GM12878 (cell line): ENCODE measurements around the gene WWOX. TPM values are rescaled to one million over a fixed set of nuclear protein-coding genes. Genes with fewer than 3 reads are reported as not detected.

Experiments used
- ATAC-seq: fragments of 200-7000 bp; cut with Tn5 transposase; 3 replicates; pipeline ENCODE4 v1.9.1; 2020; ENCODE audit warnings: mild to moderate bottlenecking, moderate library complexity
- BruUV-seq: library from RNA; stranded (reverse); fragments of 400-500 nt; replicated peaks from 2 replicates; lab custom pipeline; 2021; lab: Mats Ljungman, UMichigan
- CTCF ChIA-PET: fragments of 300-600 bp; sonication (Branson Sonifier 250); formaldehyde crosslinking; extraction: SDS; loops from one replicate; lab custom pipeline; 2021; ENCODE audit warnings: inconsistent platforms; lab: Yijun Ruan, JAX
- POLR2A ChIA-PET: fragments of 350-600 bp; formaldehyde crosslinking; extraction: SDS; loops from one replicate; lab custom pipeline; 2021; ENCODE audit warnings: inconsistent platforms; lab: Charles Lee
- RAD21 ChIA-PET: fragments of 300-600 bp; sonication (Branson Sonifier 250); formaldehyde crosslinking; loops from one replicate; lab custom pipeline; 2023; ENCODE audit warnings: antibody characterized with exemption; ENCODE audit not compliant: unreplicated experiment; lab: Charles Lee
- SMC1A ChIA-PET: fragments of 300-600 bp; sonication (Branson Sonifier 250); formaldehyde crosslinking; loops from one replicate; lab custom pipeline; 2023; ENCODE audit not compliant: unreplicated experiment, uncharacterized antibody; lab: Charles Lee
- DNase-seq: peaks from one replicate; pipeline ENCODE4 v3.0.0-alpha.2; 2011; ENCODE audit warnings: low read depth, low spot score
- FAIRE-seq: peaks from 3 replicates; lab custom pipeline; 2011; peaks lifted over from hg19 to GRCh38; lab: Jason Lieb, UNC
- H2AFZ ChIP-seq: 2 replicates; pipeline ENCODE4 v1.6.0; 2011; ENCODE audit warnings: low read depth, low read length, control low read depth; ENCODE audit not compliant: control insufficient read depth
- H3K27ac ChIP-seq: 2 replicates; pipeline ENCODE4 v1.5.1; 2011; ENCODE audit warnings: control low read depth; ENCODE audit not compliant: control insufficient read depth, insufficient read depth
- H3K27me3 ChIP-seq, 2 experiments: replicated peaks in 1 of 2; 2 replicates each; pipeline versions ENCODE4 v1.6.0 to v1.6.1; 2011; ENCODE audit warnings: low read length in 1 of 2; ENCODE audit not compliant: control insufficient read depth in 2 of 2, insufficient read depth in 2 of 2
- H3K36me3 ChIP-seq, 2 experiments: 2 replicates each; pipeline ENCODE4 v1.5.1; 2011; ENCODE audit warnings: low read length in 1 of 2; ENCODE audit not compliant: control insufficient read depth in 2 of 2, insufficient read depth in 2 of 2
- H3K4me1 ChIP-seq: 2 replicates; pipeline ENCODE4 v1.6.1; 2011; ENCODE audit warnings: mild to moderate bottlenecking, low read length, moderate library complexity, mixed read lengths; ENCODE audit not compliant: control insufficient read depth, insufficient read depth
- H3K4me2 ChIP-seq: 2 replicates; pipeline ENCODE4 v1.6.0; 2011; ENCODE audit warnings: control low read depth; ENCODE audit not compliant: control insufficient read depth, insufficient read depth
- H3K4me3 ChIP-seq: fragments of 200-600 bp; sonication (generic); 2 replicates; pipeline ENCODE4 v1.5.1; 2016
- H3K79me2 ChIP-seq: 2 replicates; pipeline ENCODE4 v1.6.0; 2011; ENCODE audit warnings: low read length; ENCODE audit not compliant: control insufficient read depth, insufficient read depth
- H3K9ac ChIP-seq: 2 replicates; pipeline ENCODE4 v1.8.0; 2011; ENCODE audit warnings: low read length, control low read depth, mixed read lengths; ENCODE audit not compliant: control insufficient read depth, insufficient read depth
- H3K9me3 ChIP-seq: replicated peaks from 3 replicates; pipeline ENCODE4 v1.5.1; 2011; ENCODE audit warnings: mild to moderate bottlenecking, low read length; ENCODE audit not compliant: control insufficient read depth, insufficient read depth
- H4K20me1 ChIP-seq: 2 replicates; pipeline ENCODE4 v1.6.0; 2011; ENCODE audit not compliant: control insufficient read depth, insufficient read depth
- ASH2L ChIP-seq: fragments of 300-600, 200-600 bp; sonication (generic); IDR thresholded peaks from 2 replicates; pipeline ENCODE4 v1.6.1; 2017; ENCODE audit warnings: low read depth, mild to moderate bottlenecking, borderline replicate concordance
- ATF2 ChIP-seq: IDR thresholded peaks from 2 replicates; pipeline ENCODE4 v1.6.1; 2012; ENCODE audit warnings: low read length, inconsistent platforms
- ATF7 ChIP-seq: fragments of 450-650 bp; IDR thresholded peaks from 2 replicates; pipeline ENCODE4 v1.6.1; 2016; ENCODE audit warnings: low read depth, mild to moderate bottlenecking
- CBFB ChIP-seq: IDR thresholded peaks from 2 replicates; pipeline ENCODE4 v1.6.1; 2016; ENCODE audit warnings: antibody characterized with exemption, low read depth
- HCFC1 ChIP-seq: fragments of 150-350 bp; IDR thresholded peaks from 2 replicates; pipeline ENCODE4 v1.6.1; 2014; ENCODE audit warnings: low read length
- MTA2 ChIP-seq: fragments of 450-650 bp; IDR thresholded peaks from 2 replicates; pipeline ENCODE4 v1.6.1; 2016; ENCODE audit warnings: low read depth, mild to moderate bottlenecking, moderate library complexity
- MTA3 ChIP-seq: IDR thresholded peaks from 2 replicates; pipeline ENCODE4 v1.6.1; 2012; ENCODE audit warnings: low read length, inconsistent platforms, borderline replicate concordance
- MYC ChIP-seq: IDR thresholded peaks from 2 replicates; pipeline ENCODE4 v1.6.1; 2011; ENCODE audit warnings: mild to moderate bottlenecking, low read length, moderate library complexity, inconsistent platforms; ENCODE audit not compliant: insufficient read depth, insufficient replicate concordance, insufficient read length, severe bottlenecking
- POLR2AphosphoS5 ChIP-seq: IDR thresholded peaks from 2 replicates; pipeline ENCODE4 v1.6.1; 2011; ENCODE audit warnings: mild to moderate bottlenecking, low read length, inconsistent platforms
- SMAD1 ChIP-seq: fragments of 450-650 bp; IDR thresholded peaks from 2 replicates; pipeline ENCODE4 v1.6.1; 2018; ENCODE audit warnings: mild to moderate bottlenecking, low read depth; ENCODE audit not compliant: partially characterized antibody
- ZNF622 ChIP-seq: fragments of 450-650 bp; IDR thresholded peaks from 2 replicates; pipeline ENCODE4 v1.6.1; 2017; ENCODE audit warnings: mild to moderate bottlenecking, inconsistent platforms
- whole genome bisulfite sequencing: methylation state at CpG from one replicate; pipeline ENCODE4 v1.1.6; 2016; ENCODE audit warnings: low lambda C conversion rate; ENCODE audit not compliant: insufficient replicate concordance, insufficient coverage; ENCODE audit errors: missing lambda C conversion rate; 5-methylcytosine and 5-hydroxymethylcytosine counted together
- in situ Hi-C: fragments of 300-500 bp; cut with MboI; formaldehyde crosslinking; loops from 9 replicates; pipeline ENCODE4 v1.14.3; 2018; ENCODE audit warnings: mixed read lengths
- intact Hi-C: fragments of 100-400 bp; cut with micrococcal nuclease; formaldehyde crosslinking; loops from one replicate; pipeline ENCODE4 v1.14.2; 2022; ENCODE audit not compliant: unreplicated experiment
- polyA plus RNA-seq, 11 experiments: library from polyadenylated mRNA; depleted of rRNA in 4 of 11; unstranded in 6 of 11; stranded (reverse) in 5 of 11; fragments of >200 nt; fragmentation: Nextera tagmentation in 4 of 11; fragmentation: Illumina TruSeq in 1 of 11; extraction: Ambion mirVana in 4 of 11; extraction: Trizol in 1 of 11; gene quantifications; 1 replicate in 1 of 11; 2 replicates in 10 of 11; pipeline versions ENCODE4 v1.2.1 to v1.2.3, GENCODE V29; 2011 to 2016; ENCODE audit warnings: inconsistent platforms in 2 of 11, missing spikeins in 2 of 11, low read depth in 1 of 11
- total RNA-seq, 4 experiments: library from RNA; depleted of rRNA in 3 of 4; stranded (reverse); fragments of >200 nt in 3 of 4; fragmentation: Illumina TruSeq in 1 of 4; extraction: Trizol in 1 of 4; gene quantifications; 2 replicates each; pipeline versions ENCODE4 v1.2.1 to v1.2.3, GENCODE V29; 2013 to 2021

WWOX gene
- total and polyA plus RNA-seq, 10 of the 15 experiments (the other 5 are each of a cell fraction or from before 2014, with no cell fraction given), result 2.8 to 24.4 (median 17.8) TPM

GRCh38 chr16:78483124-78483992 is 383.9 kb downstream of the WWOX start:
- H3K27ac ChIP-seq, result no peak overlapping the region
- intact Hi-C loops, result no loop called here
- DNase-seq, result no peak
- 69% methylated on average over 10 of the region's 13 CpGs for WGBS
- ChIA-PET SMC1A (no interaction called here), RAD21 (no interaction called here), POLR2A (no interaction called here), CTCF (no interaction called here)
- no peak overlapping the region for H3K9ac ChIP-seq
- in situ Hi-C loops, result no loop called here
- no peaks in the 10 kb centered on the region for H3K36me3 ChIP-seq
- no peak overlapping the region for H3K4me2 ChIP-seq
- FAIRE-seq, result no peak
- no peaks in the 10 kb centered on the region for H4K20me1 ChIP-seq
- BruUV-seq, result no TSS peak
- TF ChIP-seq ZNF622, result no peak
- no peak for TF ChIP-seq CBFB
- TF ChIP-seq SMAD1, result no peak
- no peak for TF ChIP-seq ATF2
- TF ChIP-seq MYC, result no peak
- no peak for TF ChIP-seq ASH2L
- TF ChIP-seq MTA3, result no peak
- TF ChIP-seq MTA2, result no peak
- no peak for TF ChIP-seq POLR2AphosphoS5
- no peak for TF ChIP-seq HCFC1
- no peak for TF ChIP-seq ATF7
- TF ChIP-seq, all 136 proteins: peak for 0
- no peak for ATAC-seq
- Histone ChIP-seq H3K4me1 (no peaks in the 10 kb centered on the region), H3K79me2 (no peaks in the 10 kb centered on the region), H3K4me3 (no peak overlapping the region), H2AFZ (no peak overlapping the region), H3K27me3 (no peaks in the 10 kb centered on the region), H3K9me3 (no peaks in the 10 kb centered on the region)
